HepG2 (cell line): ENCODE measurements around the gene OAS2. TPM values are rescaled to one million over a fixed set of nuclear protein-coding genes. Genes with fewer than 3 reads are reported as not detected.

ENCODE experiments used
- EZH2 ChIP-seq: conservative IDR thresholded peaks from 2 replicates; pipeline ENCODE4 v1.6.1; 2012; ENCODE audit warnings: mild to moderate bottlenecking, low read depth, low read length, moderate library complexity
- KDM5B ChIP-seq: sonication (generic); formaldehyde crosslinking; IDR thresholded peaks from 2 replicates; pipeline ENCODE4 v1.4.0; 2020; ENCODE audit warnings: missing genetic modification reagents, mild to moderate bottlenecking, borderline replicate concordance
- MAZ ChIP-seq, 2 experiments: sonication (generic) in 1 of 2; formaldehyde crosslinking in 1 of 2; IDR thresholded peaks; 2 replicates each; pipeline versions ENCODE4 v1.5.0 to v1.6.1; 2012 to 2020; ENCODE audit warnings: low read depth in 2 of 2, mild to moderate bottlenecking in 2 of 2, borderline replicate concordance in 1 of 2, improper control_type of control experiment in 1 of 2, low read length in 1 of 2, missing genetic modification reagents in 1 of 2, moderate library complexity in 1 of 2
- MBD4 ChIP-seq: IDR thresholded peaks from 2 replicates; pipeline ENCODE4 v1.6.1; 2012; ENCODE audit warnings: low read length, inconsistent platforms, borderline replicate concordance
- MXD4 ChIP-seq: IDR thresholded peaks from 2 replicates; pipeline ENCODE4 v1.6.1; 2016; ENCODE audit warnings: mild to moderate bottlenecking, missing biosample characterization, missing genetic modification reagents
- NR3C1 ChIP-seq: sonication (generic); formaldehyde crosslinking; IDR thresholded peaks from 2 replicates; pipeline ENCODE4 v1.4.0; 2020; ENCODE audit warnings: missing genetic modification reagents
- TBP ChIP-seq: sonication (generic); formaldehyde crosslinking; IDR thresholded peaks from 2 replicates; pipeline ENCODE4 v1.5.0; 2020; ENCODE audit warnings: missing genetic modification reagents
- THRA ChIP-seq: sonication (generic); formaldehyde crosslinking; IDR thresholded peaks from 2 replicates; pipeline ENCODE4 v1.4.0; 2020; ENCODE audit warnings: missing genetic modification reagents, borderline replicate concordance
- U2AF1 ChIP-seq: fragments of 200-400 bp; formaldehyde crosslinking; optimal IDR thresholded peaks from 2 replicates; pipeline ENCODE3; 2017; ENCODE audit warnings: mild to moderate bottlenecking, low read depth, low read length
- ZBTB43 ChIP-seq: sonication (generic); formaldehyde crosslinking; conservative IDR thresholded peaks from 2 replicates; pipeline ENCODE4 v1.4.0; 2020; ENCODE audit warnings: missing genetic modification reagents
- ZNF10 ChIP-seq: sonication (generic); formaldehyde crosslinking; IDR thresholded peaks from 2 replicates; pipeline ENCODE4 v1.4.0; 2020; ENCODE audit warnings: mild to moderate bottlenecking, low read depth, missing genetic modification reagents, borderline replicate concordance
- ZNF354B ChIP-seq: sonication (generic); formaldehyde crosslinking; IDR thresholded peaks from 2 replicates; pipeline ENCODE4 v1.8.0; 2022; ENCODE audit warnings: mild to moderate bottlenecking, missing genetic modification reagents
- ZNF543 ChIP-seq: sonication (generic); formaldehyde crosslinking; IDR thresholded peaks from 2 replicates; pipeline ENCODE4 v1.4.0; 2020; ENCODE audit warnings: mild to moderate bottlenecking, missing genetic modification reagents
- ZNF776 ChIP-seq: sonication (generic); formaldehyde crosslinking; IDR thresholded peaks from 2 replicates; pipeline ENCODE4 v1.4.0; 2020; ENCODE audit warnings: mild to moderate bottlenecking, missing genetic modification reagents
- ZNF850 ChIP-seq: sonication (generic); formaldehyde crosslinking; conservative IDR thresholded peaks from 2 replicates; pipeline ENCODE4 v1.9.0; 2021; ENCODE audit warnings: mild to moderate bottlenecking, missing genetic modification reagents
- ZSCAN29 ChIP-seq: sonication (generic); formaldehyde crosslinking; conservative IDR thresholded peaks from 2 replicates; pipeline ENCODE4 v1.4.0; 2020; ENCODE audit warnings: mild to moderate bottlenecking, missing genetic modification reagents
- polyA plus RNA-seq, 8 experiments: library from polyadenylated mRNA; depleted of rRNA in 3 of 8; stranded (reverse) in 7 of 8; unstranded in 1 of 8; fragments of >200 nt; fragmentation: Illumina TruSeq in 4 of 8; extraction: Trizol in 4 of 8; gene quantifications; 2 replicates each; pipeline versions ENCODE4 v1.2.1 to v1.2.3, GENCODE V29; 2011 to 2016; ENCODE audit warnings: low read depth in 4 of 8, missing spikeins in 1 of 8, mixed read lengths in 1 of 8; ENCODE audit not compliant: insufficient read depth in 1 of 8
- total RNA-seq, 5 experiments: library from RNA; depleted of rRNA; stranded (reverse); fragments of >200 nt; fragmentation: Illumina TruSeq; extraction: Trizol; gene quantifications; 2 replicates each; pipeline ENCODE4 v1.2.3, GENCODE V29; 2016; ENCODE audit warnings: low read depth in 1 of 5
- TF ChIP-seq, protein P1 (sequence below): sonication (generic); formaldehyde crosslinking; IDR thresholded peaks from 2 replicates; pipeline ENCODE4 v1.5.0; 2020; ENCODE audit warnings: missing genetic modification reagents
- TF ChIP-seq, protein P2 (sequence below): sonication (generic); formaldehyde crosslinking; IDR thresholded peaks from 2 replicates; pipeline ENCODE4 v1.8.0; 2023; ENCODE audit warnings: mild to moderate bottlenecking, missing genetic modification reagents
- TF ChIP-seq, protein P3 (sequence below): sonication (generic); formaldehyde crosslinking; IDR thresholded peaks from 2 replicates; pipeline ENCODE4 v1.5.0; 2020; ENCODE audit warnings: missing genetic modification reagents
- TF ChIP-seq, protein P4 (sequence below): sonication (generic); formaldehyde crosslinking; IDR thresholded peaks from 2 replicates; pipeline ENCODE4 v1.5.0; 2020; ENCODE audit warnings: missing genetic modification reagents

The OAS2 gene
- total and polyA plus RNA-seq, 2 of the 13 experiments (the other 11 are each of a cell fraction or from before 2014, with no cell fraction given), result 0.05 to 0.24 TPM

DNA sequence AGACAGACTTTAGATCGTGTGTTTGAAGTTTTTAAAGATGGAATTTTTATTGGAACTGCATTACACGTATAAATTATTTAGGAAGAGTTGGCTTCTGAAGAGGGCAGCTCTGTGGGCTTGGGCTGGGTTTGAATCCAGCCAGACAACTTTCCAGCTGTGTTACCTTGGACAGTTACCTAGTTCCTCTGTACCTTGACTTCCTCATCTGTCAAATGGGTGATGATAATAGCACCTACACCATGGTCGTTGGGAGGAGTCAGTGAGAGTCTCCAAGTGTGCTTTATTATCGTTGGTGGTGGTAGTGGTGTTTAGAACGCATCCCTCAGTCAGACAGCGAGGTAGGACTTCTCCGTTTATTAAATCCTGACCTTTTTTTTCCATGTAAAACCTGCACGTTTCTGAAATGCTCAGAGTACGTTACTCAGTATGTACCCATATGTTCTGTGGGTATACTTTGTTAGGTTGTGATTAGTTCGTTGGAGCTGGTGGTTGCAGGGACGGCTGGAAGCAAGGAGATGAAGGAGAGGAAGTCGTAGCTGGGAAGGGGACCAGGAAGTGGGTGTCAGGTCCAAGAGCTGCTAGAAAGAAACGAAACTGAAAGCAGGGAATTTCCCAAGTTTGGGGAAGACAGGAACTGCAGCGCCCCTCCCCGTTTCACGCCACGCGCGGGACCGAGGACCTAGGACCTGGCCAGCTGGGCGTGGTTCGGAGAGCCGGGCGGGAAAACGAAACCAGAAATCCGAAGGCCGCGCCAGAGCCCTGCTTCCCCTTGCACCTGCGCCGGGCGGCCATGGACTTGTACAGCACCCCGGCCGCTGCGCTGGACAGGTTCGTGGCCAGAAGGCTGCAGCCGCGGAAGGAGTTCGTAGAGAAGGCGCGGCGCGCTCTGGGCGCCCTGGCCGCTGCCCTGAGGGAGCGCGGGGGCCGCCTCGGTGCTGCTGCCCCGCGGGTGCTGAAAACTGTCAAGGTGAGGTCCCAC, 40.3 kb upstream of the OAS2 start, which contains the start of gene OAS3 (continued):
- TF ChIP-seq, protein P1, sequence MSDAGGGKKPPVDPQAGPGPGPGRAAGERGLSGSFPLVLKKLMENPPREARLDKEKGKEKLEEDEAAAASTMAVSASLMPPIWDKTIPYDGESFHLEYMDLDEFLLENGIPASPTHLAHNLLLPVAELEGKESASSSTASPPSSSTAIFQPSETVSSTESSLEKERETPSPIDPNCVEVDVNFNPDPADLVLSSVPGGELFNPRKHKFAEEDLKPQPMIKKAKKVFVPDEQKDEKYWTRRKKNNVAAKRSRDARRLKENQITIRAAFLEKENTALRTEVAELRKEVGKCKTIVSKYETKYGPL, result peak; percentile 47; the same call in 1 of the 2 replicates
- no peak for TF ChIP-seq EZH2
- TF ChIP-seq NR3C1 (CRISPR knock-in tag), result no peak
- TF ChIP-seq MAZ (IDR thresholded peaks at IDR 0.05; ENCODE audit: borderline replicate concordance, low read depth, low read length), result no peak
- TF ChIP-seq MAZ (CRISPR knock-in tag; IDR thresholded peaks at IDR 0.05; ENCODE audit: low read depth), result peak; percentile 54; the same call in 1 of the 2 replicates
- TF ChIP-seq ZNF776 (CRISPR knock-in tag), result no peak
- TF ChIP-seq, protein P2, sequence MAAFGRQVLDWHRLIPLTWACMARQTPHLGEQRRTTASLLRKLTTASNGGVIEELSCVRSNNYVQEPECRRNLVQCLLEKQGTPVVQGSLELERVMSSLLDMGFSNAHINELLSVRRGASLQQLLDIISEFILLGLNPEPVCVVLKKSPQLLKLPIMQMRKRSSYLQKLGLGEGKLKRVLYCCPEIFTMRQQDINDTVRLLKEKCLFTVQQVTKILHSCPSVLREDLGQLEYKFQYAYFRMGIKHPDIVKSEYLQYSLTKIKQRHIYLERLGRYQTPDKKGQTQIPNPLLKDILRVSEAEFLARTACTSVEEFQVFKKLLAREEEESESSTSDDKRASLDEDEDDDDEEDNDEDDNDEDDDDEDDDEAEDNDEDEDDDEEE (CRISPR knock-in tag), result no peak
- TF ChIP-seq TBP (CRISPR knock-in tag), result no peak
- TF ChIP-seq ZBTB43 (CRISPR knock-in tag), result no peak
- no peak; the same call in 1 of the 2 replicates for TF ChIP-seq MXD4
- TF ChIP-seq, protein P3, sequence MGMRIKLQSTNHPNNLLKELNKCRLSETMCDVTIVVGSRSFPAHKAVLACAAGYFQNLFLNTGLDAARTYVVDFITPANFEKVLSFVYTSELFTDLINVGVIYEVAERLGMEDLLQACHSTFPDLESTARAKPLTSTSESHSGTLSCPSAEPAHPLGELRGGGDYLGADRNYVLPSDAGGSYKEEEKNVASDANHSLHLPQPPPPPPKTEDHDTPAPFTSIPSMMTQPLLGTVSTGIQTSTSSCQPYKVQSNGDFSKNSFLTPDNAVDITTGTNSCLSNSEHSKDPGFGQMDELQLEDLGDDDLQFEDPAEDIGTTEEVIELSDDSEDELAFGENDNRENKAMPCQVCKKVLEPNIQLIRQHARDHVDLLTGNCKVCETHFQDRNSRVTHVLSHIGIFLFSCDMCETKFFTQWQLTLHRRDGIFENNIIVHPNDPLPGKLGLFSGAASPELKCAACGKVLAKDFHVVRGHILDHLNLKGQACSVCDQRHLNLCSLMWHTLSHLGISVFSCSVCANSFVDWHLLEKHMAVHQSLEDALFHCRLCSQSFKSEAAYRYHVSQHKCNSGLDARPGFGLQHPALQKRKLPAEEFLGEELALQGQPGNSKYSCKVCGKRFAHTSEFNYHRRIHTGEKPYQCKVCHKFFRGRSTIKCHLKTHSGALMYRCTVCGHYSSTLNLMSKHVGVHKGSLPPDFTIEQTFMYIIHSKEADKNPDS, result no peak
- no peak for TF ChIP-seq ZSCAN29 (CRISPR knock-in tag)
- TF ChIP-seq ZNF10 (CRISPR knock-in tag), result no peak
- TF ChIP-seq, protein P4, sequence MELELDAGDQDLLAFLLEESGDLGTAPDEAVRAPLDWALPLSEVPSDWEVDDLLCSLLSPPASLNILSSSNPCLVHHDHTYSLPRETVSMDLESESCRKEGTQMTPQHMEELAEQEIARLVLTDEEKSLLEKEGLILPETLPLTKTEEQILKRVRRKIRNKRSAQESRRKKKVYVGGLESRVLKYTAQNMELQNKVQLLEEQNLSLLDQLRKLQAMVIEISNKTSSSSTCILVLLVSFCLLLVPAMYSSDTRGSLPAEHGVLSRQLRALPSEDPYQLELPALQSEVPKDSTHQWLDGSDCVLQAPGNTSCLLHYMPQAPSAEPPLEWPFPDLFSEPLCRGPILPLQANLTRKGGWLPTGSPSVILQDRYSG (CRISPR knock-in tag), result no peak
- no peak for TF ChIP-seq MBD4
- no peak for TF ChIP-seq U2AF1
- no peak for TF ChIP-seq THRA (CRISPR knock-in tag)
- no peak for TF ChIP-seq ZNF543 (CRISPR knock-in tag)
- no peak for TF ChIP-seq ZNF354B (CRISPR knock-in tag)
- TF ChIP-seq KDM5B (CRISPR knock-in tag), result peak; percentile 76; the same call in 1 of the 2 replicates
- TF ChIP-seq ZNF850 (CRISPR knock-in tag), result no peak
